NCI-H748 (cell line): ENCODE data around the gene ZFAND3.

Source experiments
- DNase-seq: peaks from one replicate; lab custom pipeline; 2025; ENCODE audit not compliant: unreplicated experiment; lab: John Stamatoyannopoulos, UW

Gene ZFAND3

GRCh38 chr6:37965964-37966676 lies 146.6 kb downstream of the ZFAND3 start:
- no peak for DNase-seq

- DNase-seq = no peak
Observed at GRCh38 chr6:37966801-37967200, 147.3 kb downstream of the ZFAND3 start.

GRCh38 chr6:37967651-37968050 lies 148.1 kb downstream of the ZFAND3 start:
- no peak for DNase-seq

- DNase-seq = no peak
Observed at GRCh38 chr6:37971266-37971665, 151.7 kb downstream of the ZFAND3 start.

GRCh38 chr6:37971711-37972390 lies 152.3 kb downstream of the ZFAND3 start:
- no peak for DNase-seq

- no peak for DNase-seq
Observed at GRCh38 chr6:37972994-37973757, 153.6 kb downstream of the ZFAND3 start.

- DNase-seq = no peak
Observed at GRCh38 chr6:37974381-37974780, 154.9 kb downstream of the ZFAND3 start.

- no peak for DNase-seq
Observed at GRCh38 chr6:37974943-37975342, 155.4 kb downstream of the ZFAND3 start.

GRCh38 chr6:37977715-37978114 lies 158.2 kb downstream of the ZFAND3 start:
- no peak for DNase-seq

- DNase-seq = no peak
Observed at GRCh38 chr6:37979392-37980221, 160.1 kb downstream of the ZFAND3 start.

- peak; percentile 47 for DNase-seq
Observed at GRCh38 chr6:37980222-37980595, 160.7 kb downstream of the ZFAND3 start.

GRCh38 chr6:37981626-37982025 lies 162.1 kb downstream of the ZFAND3 start:
- no peak for DNase-seq

GRCh38 chr6:37982317-37982716 lies 162.8 kb downstream of the ZFAND3 start:
- no peak for DNase-seq

- no peak for DNase-seq
Observed at GRCh38 chr6:37983720-37984501, 164.4 kb downstream of the ZFAND3 start.

- no peak for DNase-seq
Observed at GRCh38 chr6:37984578-37984977, 165.1 kb downstream of the ZFAND3 start.

- no peak for DNase-seq
Observed at GRCh38 chr6:37985355-37985754, 165.8 kb downstream of the ZFAND3 start.

GRCh38 chr6:37987018-37987417 lies 167.5 kb downstream of the ZFAND3 start:
- DNase-seq = no peak

GRCh38 chr6:37987559-37987958 lies 168.0 kb downstream of the ZFAND3 start:
- no peak for DNase-seq

- DNase-seq = no peak
Observed at GRCh38 chr6:37988127-37988526, 168.6 kb downstream of the ZFAND3 start.

GRCh38 chr6:37988696-37989095 lies 169.2 kb downstream of the ZFAND3 start:
- no peak for DNase-seq
